Peyer's patch (tissue), 4 donors: Measurements from ENCODE around the gene AK8.

Experiments
- CTCF ChIP-seq, 6 experiments: fragments of 450-650 bp in 4 of 6; fragments of 200-600 bp in 2 of 6; sonication (generic) in 1 of 6; IDR thresholded peaks; one replicate each; pipeline ENCODE4 v1.5.1; 2017 to 2019; ENCODE audit warnings: antibody characterized with exemption in 6 of 6, mild to moderate bottlenecking in 3 of 6, moderate library complexity in 1 of 6
- POLR2A ChIP-seq, 2 donors: fragments of 450-650 bp; IDR thresholded peaks; one replicate each; pipeline ENCODE4 v1.5.1; 2017; ENCODE audit warnings: antibody characterized with exemption in 2 of 2, mild to moderate bottlenecking in 2 of 2, moderate library complexity in 2 of 2

- TF ChIP-seq POLR2A (IDR thresholded peaks at IDR 0.05) = no peak
- no peak for TF ChIP-seq CTCF (IDR thresholded peaks at IDR 0.05)
Measured at GRCh38 chr9:132866898-132867297, 11.2 kb downstream of the AK8 start.
